HepG2 (cell line): ENCODE results near the gene MAN2A2. TPM values are rescaled to one million over a fixed set of nuclear protein-coding genes. Genes with fewer than 3 reads are reported as not detected.

Experiments
- ATAC-seq: fragments of 200-7000 bp; cut with Tn5 transposase; 3 replicates; pipeline ENCODE4 v1.9.1; 2020; ENCODE audit warnings: mild to moderate bottlenecking, moderate library complexity
- BruUV-seq: library from RNA; stranded (reverse); fragments of 400-500 nt; replicated peaks from 2 replicates; lab custom pipeline; 2021; lab: Mats Ljungman, UMichigan
- CTCF ChIA-PET: fragments of 300-600 bp; formaldehyde crosslinking; extraction: SDS; loops from one replicate; lab custom pipeline; 2021; ENCODE audit warnings: low total read pairs, inconsistent platforms, low intra/inter-chr PET ratio; lab: Yijun Ruan, JAX
- POLR2A ChIA-PET: fragments of 350-600 bp; sonication (Branson Sonifier 250); formaldehyde crosslinking; loops from one replicate; lab custom pipeline; 2020; ENCODE audit warnings: antibody characterized with exemption, inconsistent platforms; lab: Yijun Ruan, JAX
- DNase-seq: peaks from one replicate; pipeline ENCODE4 v3.0.0-alpha.2; 2015; ENCODE audit warnings: low spot score
- FAIRE-seq: peaks from 3 replicates; lab custom pipeline; 2011; peaks lifted over from hg19 to GRCh38; lab: Jason Lieb, UNC
- H2AFZ ChIP-seq: one replicate; pipeline ENCODE4 v1.6.1; 2011; ENCODE audit warnings: low read length, inconsistent platforms
- H3K27ac ChIP-seq: fragments of 300-600 bp; 3 replicates; pipeline ENCODE4 v1.8.0; 2011; ENCODE audit warnings: mixed run types, mild to moderate bottlenecking, mixed read lengths, low read length, inconsistent platforms; ENCODE audit not compliant: insufficient read depth; ENCODE audit errors: extremely low read length
- H3K27me3 ChIP-seq, 2 experiments: fragments of 200-600 bp in 1 of 2; 2 replicates in 1 of 2; 3 replicates in 1 of 2; pipeline versions ENCODE4 v1.6.0 to v1.8.0; 2011; ENCODE audit warnings: low read length in 2 of 2, mild to moderate bottlenecking in 2 of 2, moderate library complexity in 2 of 2, inconsistent platforms in 1 of 2; ENCODE audit not compliant: insufficient read depth in 2 of 2, control insufficient read depth in 1 of 2
- H3K36me3 ChIP-seq, 2 experiments: fragments of 200-600 bp in 1 of 2; replicated peaks in 1 of 2; 2 replicates in 1 of 2; 3 replicates in 1 of 2; pipeline versions ENCODE4 v1.5.1 to v1.8.0; 2011; ENCODE audit warnings: low read length in 2 of 2, inconsistent platforms in 1 of 2; ENCODE audit not compliant: insufficient read depth in 2 of 2, control insufficient read depth in 1 of 2
- H3K4me1 ChIP-seq: 2 replicates; pipeline ENCODE4 v1.5.1; 2012; ENCODE audit warnings: low read length, inconsistent platforms; ENCODE audit not compliant: insufficient read depth
- H3K4me2 ChIP-seq: 2 replicates; pipeline ENCODE4 v1.6.0; 2011; ENCODE audit warnings: low read depth, low read length, inconsistent platforms
- H3K4me3 ChIP-seq, 3 experiments: fragments of 200-600 bp in 1 of 3; sonication (generic), shearing (Covaris generic) in 1 of 3; replicated peaks in 1 of 3; 2 replicates each; pipeline ENCODE4 v1.5.1; 2011 to 2016; ENCODE audit warnings: low read length in 3 of 3, inconsistent platforms in 2 of 3, low read depth in 2 of 3, mild to moderate bottlenecking in 2 of 3, control low read depth in 1 of 3, mixed read lengths in 1 of 3; ENCODE audit not compliant: insufficient read depth in 1 of 3
- H3K79me2 ChIP-seq: one replicate; pipeline ENCODE4 v1.6.1; 2011; ENCODE audit warnings: low read length, inconsistent platforms; ENCODE audit not compliant: insufficient read depth
- H3K9ac ChIP-seq: 2 replicates; pipeline ENCODE4 v1.6.0; 2011; ENCODE audit warnings: mild to moderate bottlenecking, low read depth, low read length, inconsistent platforms; ENCODE audit not compliant: insufficient read depth
- H3K9me3 ChIP-seq: 2 replicates; pipeline ENCODE4 v1.5.1; 2012; ENCODE audit warnings: mild to moderate bottlenecking, low read length
- H4K20me1 ChIP-seq: 2 replicates; pipeline ENCODE4 v1.6.0; 2011; ENCODE audit warnings: inconsistent platforms, mild to moderate bottlenecking, low read length, moderate library complexity; ENCODE audit not compliant: insufficient read depth
- ASH2L ChIP-seq: fragments of 300-600, 200-600 bp; sonication (generic); IDR thresholded peaks from 2 replicates; pipeline ENCODE4 v1.7.0; 2017; ENCODE audit warnings: low read depth, mild to moderate bottlenecking, moderate library complexity, mixed read lengths, low read length; ENCODE audit not compliant: insufficient read length
- ATF1 ChIP-seq: IDR thresholded peaks from 2 replicates; pipeline ENCODE4 v1.6.1; 2016; ENCODE audit warnings: mild to moderate bottlenecking, control low read depth
- ATF3 ChIP-seq: sonication (generic); formaldehyde crosslinking; IDR thresholded peaks from 2 replicates; pipeline ENCODE4 v1.4.0; 2020; ENCODE audit warnings: missing genetic modification reagents
- DNMT1 ChIP-seq: sonication (generic); formaldehyde crosslinking; IDR thresholded peaks from 2 replicates; pipeline ENCODE4 v1.5.1; 2020; ENCODE audit warnings: mild to moderate bottlenecking, missing genetic modification reagents
- HMG20A ChIP-seq: IDR thresholded peaks from 2 replicates; pipeline ENCODE4 v1.6.1; 2016; ENCODE audit warnings: borderline replicate concordance
- MBNL3 ChIP-seq: fragments of 250-450 bp; sonication (Bioruptor Pico); conservative IDR thresholded peaks from 2 replicates; pipeline ENCODE4 v1.8.0; 2022; ENCODE audit warnings: mild to moderate bottlenecking, inconsistent platforms
- SP4 ChIP-seq: sonication (generic); formaldehyde crosslinking; IDR thresholded peaks from 2 replicates; pipeline ENCODE4 v1.8.1; 2023; ENCODE audit warnings: mild to moderate bottlenecking, missing genetic modification reagents
- TBP ChIP-seq: sonication (generic); formaldehyde crosslinking; IDR thresholded peaks from 2 replicates; pipeline ENCODE4 v1.5.0; 2020; ENCODE audit warnings: missing genetic modification reagents
- ZBTB7B ChIP-seq: sonication (generic); formaldehyde crosslinking; IDR thresholded peaks from 2 replicates; pipeline ENCODE4 v1.4.0; 2020; ENCODE audit warnings: missing genetic modification reagents
- ZNF292 ChIP-seq: sonication (generic); formaldehyde crosslinking; IDR thresholded peaks from 2 replicates; pipeline ENCODE4 v1.8.1; 2022; ENCODE audit warnings: mild to moderate bottlenecking, low read depth, missing genetic modification reagents, borderline replicate concordance
- ZNF781 ChIP-seq: sonication (generic); formaldehyde crosslinking; IDR thresholded peaks from 2 replicates; pipeline ENCODE4 v1.5.1; 2020; ENCODE audit warnings: borderline replicate concordance, mild to moderate bottlenecking, missing genetic modification reagents; ENCODE audit errors: not compliant biosample characterization
- ZNF816 ChIP-seq: sonication (generic); formaldehyde crosslinking; IDR thresholded peaks from 2 replicates; pipeline ENCODE4 v1.8.0; 2022; ENCODE audit warnings: missing genetic modification reagents, mild to moderate bottlenecking, borderline replicate concordance
- ZNF878 ChIP-seq: sonication (generic); formaldehyde crosslinking; IDR thresholded peaks from 2 replicates; pipeline ENCODE4 v1.8.1; 2023; ENCODE audit warnings: mild to moderate bottlenecking, missing genetic modification reagents, moderate library complexity
- WGBS: methylation state at CpG from one replicate; pipeline ENCODE4 v1.1.6; 2017; ENCODE audit warnings: low lambda C conversion rate; 5-methylcytosine and 5-hydroxymethylcytosine counted together
- in situ Hi-C: cut with HindIII; loops from 2 replicates; pipeline ENCODE4 v1.10.0; 2017; ENCODE audit warnings: low pct_unique_long_range_greater_than_20kb; ENCODE audit not compliant: extremely low pct_ligation_motif_present
- intact Hi-C: fragments of 100-400 bp; cut with micrococcal nuclease; formaldehyde crosslinking; loops from one replicate; pipeline ENCODE4 v1.10.0; 2022; ENCODE audit not compliant: unreplicated experiment
- polyA plus RNA-seq, 8 experiments: library from polyadenylated mRNA; depleted of rRNA in 3 of 8; stranded (reverse) in 7 of 8; unstranded in 1 of 8; fragments of >200 nt; fragmentation: Illumina TruSeq in 4 of 8; extraction: Trizol in 4 of 8; gene quantifications; 2 replicates each; pipeline versions ENCODE4 v1.2.1 to v1.2.3, GENCODE V29; 2011 to 2016; ENCODE audit warnings: low read depth in 4 of 8, missing spikeins in 1 of 8, mixed read lengths in 1 of 8; ENCODE audit not compliant: insufficient read depth in 1 of 8
- total RNA-seq, 5 experiments: library from RNA; depleted of rRNA; stranded (reverse); fragments of >200 nt; fragmentation: Illumina TruSeq; extraction: Trizol; gene quantifications; 2 replicates each; pipeline ENCODE4 v1.2.3, GENCODE V29; 2016; ENCODE audit warnings: low read depth in 1 of 5
- TF ChIP-seq, protein P1 (sequence below): sonication (generic); formaldehyde crosslinking; IDR thresholded peaks from 2 replicates; pipeline ENCODE4 v1.4.0; 2020; ENCODE audit warnings: missing genetic modification reagents, mild to moderate bottlenecking, borderline replicate concordance
- TF ChIP-seq, protein P2 (sequence below): sonication (generic); formaldehyde crosslinking; IDR thresholded peaks from 2 replicates; pipeline ENCODE4 v1.4.0; 2020; ENCODE audit warnings: mild to moderate bottlenecking, missing genetic modification reagents
- TF ChIP-seq, protein P3 (sequence below): IDR thresholded peaks from 2 replicates; pipeline ENCODE4 v1.6.1; 2012; ENCODE audit warnings: low read depth, low read length, improper control_type of control experiment
- TF ChIP-seq, protein P4 (sequence below): sonication (generic); formaldehyde crosslinking; IDR thresholded peaks from 2 replicates; pipeline ENCODE4 v1.4.0; 2020; ENCODE audit warnings: low read depth, mild to moderate bottlenecking, missing genetic modification reagents

Gene MAN2A2
- total and polyA plus RNA-seq, 2 of the 13 experiments (the other 11 are each of a cell fraction or from before 2014, with no cell fraction given): 17.5 to 51.5 TPM

- peaks cover 0 to 60% of the 10 kb centered on the region in 2 experiments; a peak in 4 of 5 replicates for H3K27me3 ChIP-seq
- TF ChIP-seq, protein P1, sequence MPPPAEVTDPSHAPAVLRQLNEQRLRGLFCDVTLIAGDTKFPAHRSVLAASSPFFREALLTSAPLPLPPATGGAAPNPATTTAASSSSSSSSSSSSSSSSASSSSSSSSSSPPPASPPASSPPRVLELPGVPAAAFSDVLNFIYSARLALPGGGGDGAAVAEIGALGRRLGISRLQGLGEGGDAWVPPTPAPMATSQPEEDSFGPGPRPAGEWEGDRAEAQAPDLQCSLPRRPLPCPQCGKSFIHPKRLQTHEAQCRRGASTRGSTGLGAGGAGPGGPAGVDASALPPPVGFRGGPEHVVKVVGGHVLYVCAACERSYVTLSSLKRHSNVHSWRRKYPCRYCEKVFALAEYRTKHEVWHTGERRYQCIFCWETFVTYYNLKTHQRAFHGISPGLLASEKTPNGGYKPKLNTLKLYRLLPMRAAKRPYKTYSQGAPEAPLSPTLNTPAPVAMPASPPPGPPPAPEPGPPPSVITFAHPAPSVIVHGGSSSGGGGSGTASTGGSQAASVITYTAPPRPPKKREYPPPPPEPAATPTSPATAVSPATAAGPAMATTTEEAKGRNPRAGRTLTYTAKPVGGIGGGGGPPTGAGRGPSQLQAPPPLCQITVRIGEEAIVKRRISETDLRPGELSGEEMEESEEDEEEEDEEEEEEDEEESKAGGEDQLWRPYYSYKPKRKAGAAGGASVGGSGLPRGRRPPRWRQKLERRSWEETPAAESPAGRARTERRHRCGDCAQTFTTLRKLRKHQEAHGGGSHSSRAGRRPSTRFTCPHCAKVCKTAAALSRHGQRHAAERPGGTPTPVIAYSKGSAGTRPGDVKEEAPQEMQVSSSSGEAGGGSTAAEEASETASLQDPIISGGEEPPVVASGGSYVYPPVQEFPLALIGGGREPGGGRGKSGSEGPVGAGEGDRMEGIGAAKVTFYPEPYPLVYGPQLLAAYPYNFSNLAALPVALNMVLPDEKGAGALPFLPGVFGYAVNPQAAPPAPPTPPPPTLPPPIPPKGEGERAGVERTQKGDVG: no peak
- TF ChIP-seq, protein P2, sequence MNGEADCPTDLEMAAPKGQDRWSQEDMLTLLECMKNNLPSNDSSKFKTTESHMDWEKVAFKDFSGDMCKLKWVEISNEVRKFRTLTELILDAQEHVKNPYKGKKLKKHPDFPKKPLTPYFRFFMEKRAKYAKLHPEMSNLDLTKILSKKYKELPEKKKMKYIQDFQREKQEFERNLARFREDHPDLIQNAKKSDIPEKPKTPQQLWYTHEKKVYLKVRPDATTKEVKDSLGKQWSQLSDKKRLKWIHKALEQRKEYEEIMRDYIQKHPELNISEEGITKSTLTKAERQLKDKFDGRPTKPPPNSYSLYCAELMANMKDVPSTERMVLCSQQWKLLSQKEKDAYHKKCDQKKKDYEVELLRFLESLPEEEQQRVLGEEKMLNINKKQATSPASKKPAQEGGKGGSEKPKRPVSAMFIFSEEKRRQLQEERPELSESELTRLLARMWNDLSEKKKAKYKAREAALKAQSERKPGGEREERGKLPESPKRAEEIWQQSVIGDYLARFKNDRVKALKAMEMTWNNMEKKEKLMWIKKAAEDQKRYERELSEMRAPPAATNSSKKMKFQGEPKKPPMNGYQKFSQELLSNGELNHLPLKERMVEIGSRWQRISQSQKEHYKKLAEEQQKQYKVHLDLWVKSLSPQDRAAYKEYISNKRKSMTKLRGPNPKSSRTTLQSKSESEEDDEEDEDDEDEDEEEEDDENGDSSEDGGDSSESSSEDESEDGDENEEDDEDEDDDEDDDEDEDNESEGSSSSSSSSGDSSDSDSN (CRISPR knock-in tag): no peak
- TF ChIP-seq ZNF781 (CRISPR knock-in tag) (no peak), DNMT1 (no peak), ATF3 (CRISPR knock-in tag) (no peak), ZNF816 (CRISPR knock-in tag) (no peak), TBP (no peak), MBNL3 (CRISPR knock-in tag) (no peak), ZNF292 (CRISPR knock-in tag) (no peak), ZBTB7B (CRISPR knock-in tag) (no peak), SP4 (CRISPR knock-in tag) (no peak), ATF1 (CRISPR knock-in tag) (no peak), ASH2L (no peak), HMG20A (CRISPR knock-in tag) (no peak), ZNF878 (CRISPR knock-in tag) (no peak)
- TF ChIP-seq, protein P3, sequence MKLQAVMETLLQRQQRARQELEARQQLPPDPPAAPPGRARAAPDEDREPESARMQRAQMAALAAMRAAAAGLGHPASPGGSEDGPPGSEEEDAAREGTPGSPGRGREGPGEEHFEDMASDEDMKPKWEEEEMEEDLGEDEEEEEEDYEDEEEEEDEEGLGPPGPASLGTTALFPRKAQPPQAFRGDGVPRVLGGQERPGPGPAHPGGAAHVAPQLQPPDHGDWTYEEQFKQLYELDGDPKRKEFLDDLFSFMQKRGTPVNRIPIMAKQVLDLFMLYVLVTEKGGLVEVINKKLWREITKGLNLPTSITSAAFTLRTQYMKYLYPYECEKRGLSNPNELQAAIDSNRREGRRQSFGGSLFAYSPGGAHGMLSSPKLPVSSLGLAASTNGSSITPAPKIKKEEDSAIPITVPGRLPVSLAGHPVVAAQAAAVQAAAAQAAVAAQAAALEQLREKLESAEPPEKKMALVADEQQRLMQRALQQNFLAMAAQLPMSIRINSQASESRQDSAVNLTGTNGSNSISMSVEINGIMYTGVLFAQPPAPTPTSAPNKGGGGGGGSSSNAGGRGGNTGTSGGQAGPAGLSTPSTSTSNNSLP: no peak
- TF ChIP-seq, protein P4, sequence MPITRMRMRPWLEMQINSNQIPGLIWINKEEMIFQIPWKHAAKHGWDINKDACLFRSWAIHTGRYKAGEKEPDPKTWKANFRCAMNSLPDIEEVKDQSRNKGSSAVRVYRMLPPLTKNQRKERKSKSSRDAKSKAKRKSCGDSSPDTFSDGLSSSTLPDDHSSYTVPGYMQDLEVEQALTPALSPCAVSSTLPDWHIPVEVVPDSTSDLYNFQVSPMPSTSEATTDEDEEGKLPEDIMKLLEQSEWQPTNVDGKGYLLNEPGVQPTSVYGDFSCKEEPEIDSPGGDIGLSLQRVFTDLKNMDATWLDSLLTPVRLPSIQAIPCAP (CRISPR knock-in tag): no peak
These were observed 37.4 kb upstream of the MAN2A2 start for GRCh38 chr15:90865702-90866101.

More at GRCh38 chr15:90865702-90866101, 37.4 kb upstream of the MAN2A2 start:
- H3K36me3 ChIP-seq: no peaks in the 10 kb centered on the region
- ATAC-seq: no peak
- ChIA-PET CTCF (no interaction called here), POLR2A (interaction anchor here (3.3 kb wide), 1 partner anchor 8 kb away, joined by 17 read pairs; no protein-coding TSS in a partner anchor)
- H4K20me1 ChIP-seq: 0 out of 2 replicates have a peak, but pooled peaks cover under 1% of the 10 kb centered on the region
- no peak overlapping the region for H2AFZ ChIP-seq
- intact Hi-C loops (no loop called here), in situ Hi-C loops (no loop called here)
- H3K9me3 ChIP-seq: no peaks in the 10 kb centered on the region
- no TSS peak for BruUV-seq
- no peak overlapping the region for H3K27ac ChIP-seq
- no peaks in the 10 kb centered on the region for H3K79me2 ChIP-seq
- no peak overlapping the region for H3K4me2 ChIP-seq
- H3K4me1 ChIP-seq: peaks cover 81% of the 10 kb centered on the region
- no peak overlapping the region for H3K9ac ChIP-seq
- DNase-seq: no peak
- WGBS: 78% methylated on average over 4 of the region's 4 CpGs
- no peak overlapping the region for H3K4me3 ChIP-seq
- FAIRE-seq: no peak
